Endodermal cell (in vitro differentiated cells): ENCODE data around the gene TXNL1. TPM values are rescaled to one million over a fixed set of nuclear protein-coding genes. Genes with fewer than 3 reads are reported as not detected.
A peak's percentile ranks its signal among the peaks of the same experiment; 100 is the strongest.

Experiments
- DNase-seq: peaks from one replicate; pipeline ENCODE4 v3.0.0-alpha.2; 2017
- H3K27ac ChIP-seq: 2 replicates; pipeline ENCODE4 v1.5.1; 2013; ENCODE audit warnings: mild to moderate bottlenecking, low read depth, low read length, moderate library complexity
- H3K27me3 ChIP-seq: 2 replicates; pipeline ENCODE4 v1.6.1; 2013; ENCODE audit warnings: mild to moderate bottlenecking, low read length, moderate library complexity; ENCODE audit not compliant: insufficient read depth, control insufficient read depth, poor library complexity, severe bottlenecking
- H3K36me3 ChIP-seq: 2 replicates; pipeline ENCODE4 v1.7.0; 2013; ENCODE audit warnings: mild to moderate bottlenecking, low read length, moderate library complexity; ENCODE audit not compliant: control insufficient read depth, insufficient read depth
- H3K4me1 ChIP-seq: one replicate; pipeline ENCODE4 v1.7.0; 2013; ENCODE audit warnings: low read length; ENCODE audit not compliant: control insufficient read depth, insufficient read depth
- H3K4me3 ChIP-seq: 2 replicates; pipeline ENCODE4 v1.5.1; 2013; ENCODE audit warnings: mild to moderate bottlenecking, low read length, moderate library complexity
- H3K9ac ChIP-seq: 2 replicates; pipeline ENCODE4 v1.6.1; 2013; ENCODE audit warnings: mild to moderate bottlenecking, low read length, moderate library complexity; ENCODE audit not compliant: poor library complexity, severe bottlenecking; ENCODE audit errors: extremely low read depth
- H3K9me3 ChIP-seq: 2 replicates; pipeline ENCODE4 v1.6.1; 2013; ENCODE audit warnings: mild to moderate bottlenecking, low read length, moderate library complexity; ENCODE audit not compliant: control insufficient read depth
- H3K27ac Mint-ChIP-seq: 2 replicates; pipeline ENCODE4 v1.8.0; 2020; ENCODE audit warnings: mixed read lengths
- H3K27me3 Mint-ChIP-seq: 2 replicates; pipeline ENCODE4 v1.8.0; 2021; ENCODE audit warnings: mild to moderate bottlenecking, mixed read lengths; ENCODE audit not compliant: insufficient read depth
- H3K36me3 Mint-ChIP-seq: 2 replicates; pipeline ENCODE4 v1.8.0; 2020; ENCODE audit warnings: low read depth, mixed read lengths
- H3K4me1 Mint-ChIP-seq: 2 replicates; pipeline ENCODE4 v1.8.0; 2020; ENCODE audit warnings: mixed read lengths
- H3K4me3 Mint-ChIP-seq: 2 replicates; pipeline ENCODE4 v1.8.0; 2020; ENCODE audit warnings: mild to moderate bottlenecking, moderate library complexity, mixed read lengths
- H3K9me3 Mint-ChIP-seq: 2 replicates; pipeline ENCODE4 v1.8.0; 2020; ENCODE audit warnings: mild to moderate bottlenecking, mixed read lengths
- WGBS, 2 experiments: methylation state at CpG; one replicate each; pipeline versions ENCODE4 v1.1.5 to v1.1.7; 2013; ENCODE audit warnings: missing lambda C conversion rate in 2 of 2, mixed read lengths in 1 of 2; ENCODE audit not compliant: insufficient coverage in 1 of 2, insufficient read length in 1 of 2; 5-methylcytosine and 5-hydroxymethylcytosine counted together
- total RNA-seq, 2 donors: library from RNA; stranded (reverse); fragmentation: NEBNext Ultra II Directional in 1 of 2; extraction: Animal tissue kit (Norgen Biotek cat#: 25700) in 1 of 2; gene quantifications; 2 replicates in 1 of 2; 3 replicates in 1 of 2; pipeline ENCODE4 v1.2.1, GENCODE V29; 2021
- TF ChIP-seq, protein P1 (sequence below): fragments of 200-600 bp; sonication (generic); conservative IDR thresholded peaks from 2 replicates; pipeline ENCODE4 v1.5.0; 2021; ENCODE audit warnings: antibody characterized with exemption, mild to moderate bottlenecking

TXNL1 gene
- total RNA-seq, 2 donors from 2014 or later: 69.6 to 77.0 TPM

DNA sequence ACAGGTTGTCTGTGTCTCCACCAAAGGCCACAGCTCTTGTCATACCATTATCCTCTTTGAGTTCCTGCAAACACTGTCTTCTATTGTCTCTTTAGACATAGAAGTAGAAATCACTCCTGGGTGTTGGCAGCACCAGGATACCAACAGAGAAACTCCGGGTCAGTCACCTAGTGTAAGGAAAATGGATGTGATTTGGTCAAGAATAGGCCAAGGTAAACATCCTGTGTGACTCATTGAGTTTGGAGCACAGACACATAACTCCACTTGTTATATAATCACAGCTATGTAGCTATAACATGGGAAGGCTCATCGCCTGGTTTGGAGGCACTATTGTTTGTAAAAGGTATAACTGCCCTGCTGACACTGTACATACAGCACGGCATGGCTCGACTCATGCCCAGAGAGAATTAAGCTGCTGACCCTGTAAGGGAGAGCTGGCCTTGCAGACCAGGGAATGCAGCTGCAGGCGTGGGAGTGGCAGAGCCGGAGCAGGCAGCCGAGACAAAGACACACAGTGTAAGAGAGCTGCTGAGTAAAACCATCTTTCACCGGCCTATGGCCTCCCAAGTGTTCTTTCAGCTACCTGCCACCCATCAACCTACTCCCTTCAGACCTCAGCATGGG, 3.4 kb upstream of the TXNL1 start:
- Histone ChIP-seq H3K27ac (no peak overlapping the region), H3K36me3 (no peaks in the 10 kb centered on the region), H3K4me3 (no peak overlapping the region), H3K4me1 (peaks cover 2% of the 10 kb centered on the region), H3K9me3 (no peaks in the 10 kb centered on the region), H3K27me3 (peaks cover 5% of the 10 kb centered on the region), H3K9ac (no peak overlapping the region)
- Mint-ChIP-seq H3K36me3 (no peaks in the 10 kb centered on the region), H3K9me3 (peaks cover 5% of the 10 kb centered on the region), H3K4me1 (peaks cover 8% of the 10 kb centered on the region), H3K27ac (no peak overlapping the region), H3K27me3 (no peaks in the 10 kb centered on the region), H3K4me3 (no peak overlapping the region)
- DNase-seq: no peak
- WGBS, 2 experiments: 88 to 92% methylated on average over 8 of the region's 8 CpGs
- TF ChIP-seq, protein P1, sequence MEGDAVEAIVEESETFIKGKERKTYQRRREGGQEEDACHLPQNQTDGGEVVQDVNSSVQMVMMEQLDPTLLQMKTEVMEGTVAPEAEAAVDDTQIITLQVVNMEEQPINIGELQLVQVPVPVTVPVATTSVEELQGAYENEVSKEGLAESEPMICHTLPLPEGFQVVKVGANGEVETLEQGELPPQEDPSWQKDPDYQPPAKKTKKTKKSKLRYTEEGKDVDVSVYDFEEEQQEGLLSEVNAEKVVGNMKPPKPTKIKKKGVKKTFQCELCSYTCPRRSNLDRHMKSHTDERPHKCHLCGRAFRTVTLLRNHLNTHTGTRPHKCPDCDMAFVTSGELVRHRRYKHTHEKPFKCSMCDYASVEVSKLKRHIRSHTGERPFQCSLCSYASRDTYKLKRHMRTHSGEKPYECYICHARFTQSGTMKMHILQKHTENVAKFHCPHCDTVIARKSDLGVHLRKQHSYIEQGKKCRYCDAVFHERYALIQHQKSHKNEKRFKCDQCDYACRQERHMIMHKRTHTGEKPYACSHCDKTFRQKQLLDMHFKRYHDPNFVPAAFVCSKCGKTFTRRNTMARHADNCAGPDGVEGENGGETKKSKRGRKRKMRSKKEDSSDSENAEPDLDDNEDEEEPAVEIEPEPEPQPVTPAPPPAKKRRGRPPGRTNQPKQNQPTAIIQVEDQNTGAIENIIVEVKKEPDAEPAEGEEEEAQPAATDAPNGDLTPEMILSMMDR: no peak

DNA sequence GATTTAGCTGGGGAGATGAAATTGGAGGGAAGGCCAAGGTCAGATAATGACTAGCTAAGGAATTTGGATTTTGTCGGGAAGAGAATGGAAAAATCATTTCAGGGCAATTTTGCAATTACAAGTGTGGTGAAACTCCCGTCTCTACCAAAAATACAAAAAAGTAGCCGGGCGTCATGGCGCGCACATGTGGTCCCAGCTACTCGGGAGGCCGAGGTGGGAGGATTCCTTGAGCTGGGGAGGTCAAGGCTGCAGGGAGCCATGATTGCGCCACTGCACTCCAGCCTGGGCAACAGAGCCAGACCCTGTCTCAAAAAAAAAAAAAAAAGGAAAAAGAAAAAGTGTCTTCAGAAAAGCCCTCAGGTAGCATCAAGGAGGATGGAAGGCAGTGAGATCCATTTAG, 1.2 kb upstream of the TXNL1 start:
- 96% methylated on average over 8 to 9 of the region's 9 CpGs for WGBS, 2 experiments
- no peak for DNase-seq

DNA sequence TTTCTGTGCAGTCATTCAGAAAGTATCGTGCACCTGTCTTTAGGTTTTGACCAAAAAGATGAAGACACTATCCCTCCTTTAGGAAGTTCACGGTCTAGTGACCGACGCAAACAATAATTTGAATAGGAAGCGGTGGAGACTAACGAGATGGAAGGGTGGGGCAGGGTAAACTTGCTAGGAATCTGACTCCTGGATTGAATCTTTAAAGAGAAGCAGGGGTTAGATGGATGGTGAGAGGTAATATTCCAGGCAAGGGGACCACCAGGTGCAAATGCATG, 651 bp upstream of the TXNL1 start:
- peaks cover 2% of the 10 kb centered on the region for H3K4me1 ChIP-seq
- peaks cover 18% of the 10 kb centered on the region for H3K36me3 ChIP-seq
- peak overlapping the region; percentile 26 for H3K27ac ChIP-seq
- DNase-seq: no peak
- Mint-ChIP-seq H3K27ac (peak overlapping the region; percentile 88), H3K4me3 (peak overlapping the region; percentile 100), H3K36me3 (peaks cover 14% of the 10 kb centered on the region), H3K4me1 (peaks cover 8% of the 10 kb centered on the region), H3K27me3 (no peaks in the 10 kb centered on the region), H3K9me3 (peaks cover 5% of the 10 kb centered on the region)
- H3K4me3 ChIP-seq: peak overlapping the region; percentile 98
- WGBS, 2 experiments: 83 to 85% methylated on average over 6 of the region's 6 CpGs
- TF ChIP-seq, protein P1: no peak
- H3K27me3 ChIP-seq: peaks cover 5% of the 10 kb centered on the region
- H3K9me3 ChIP-seq: no peaks in the 10 kb centered on the region
- H3K9ac ChIP-seq: peak overlapping the region; percentile 44

More for the DNA sequence above, 1.2 kb upstream of the TXNL1 start:
- peaks cover 8% of the 10 kb centered on the region for H3K4me1 Mint-ChIP-seq
- H3K9me3 ChIP-seq: no peaks in the 10 kb centered on the region
- H3K4me3 ChIP-seq: peak overlapping the region; percentile 98
- H3K9ac ChIP-seq: no peak overlapping the region
- H3K36me3 Mint-ChIP-seq: peaks cover 10% of the 10 kb centered on the region
- no peaks in the 10 kb centered on the region for H3K27me3 Mint-ChIP-seq
- H3K9me3 Mint-ChIP-seq: peaks cover 5% of the 10 kb centered on the region
- peaks cover 5% of the 10 kb centered on the region for H3K27me3 ChIP-seq
- no peak overlapping the region for H3K27ac ChIP-seq
- no peak overlapping the region for H3K27ac Mint-ChIP-seq
- H3K4me3 Mint-ChIP-seq: peak overlapping the region; percentile 100
- TF ChIP-seq, protein P1: no peak
- peaks cover 13% of the 10 kb centered on the region for H3K36me3 ChIP-seq
- H3K4me1 ChIP-seq: peaks cover 2% of the 10 kb centered on the region
